ENCODE results near the gene OAF. TPM values are rescaled to one million over a fixed set of nuclear protein-coding genes. Genes with fewer than 3 reads are reported as not detected.
A peak's percentile ranks its signal among the peaks of the same experiment; 100 is the strongest.

Gene OAF
- total and polyA plus RNA-seq, 2 experiments from 2014 or later, result 1.1 to 3.0 TPM

DNA sequence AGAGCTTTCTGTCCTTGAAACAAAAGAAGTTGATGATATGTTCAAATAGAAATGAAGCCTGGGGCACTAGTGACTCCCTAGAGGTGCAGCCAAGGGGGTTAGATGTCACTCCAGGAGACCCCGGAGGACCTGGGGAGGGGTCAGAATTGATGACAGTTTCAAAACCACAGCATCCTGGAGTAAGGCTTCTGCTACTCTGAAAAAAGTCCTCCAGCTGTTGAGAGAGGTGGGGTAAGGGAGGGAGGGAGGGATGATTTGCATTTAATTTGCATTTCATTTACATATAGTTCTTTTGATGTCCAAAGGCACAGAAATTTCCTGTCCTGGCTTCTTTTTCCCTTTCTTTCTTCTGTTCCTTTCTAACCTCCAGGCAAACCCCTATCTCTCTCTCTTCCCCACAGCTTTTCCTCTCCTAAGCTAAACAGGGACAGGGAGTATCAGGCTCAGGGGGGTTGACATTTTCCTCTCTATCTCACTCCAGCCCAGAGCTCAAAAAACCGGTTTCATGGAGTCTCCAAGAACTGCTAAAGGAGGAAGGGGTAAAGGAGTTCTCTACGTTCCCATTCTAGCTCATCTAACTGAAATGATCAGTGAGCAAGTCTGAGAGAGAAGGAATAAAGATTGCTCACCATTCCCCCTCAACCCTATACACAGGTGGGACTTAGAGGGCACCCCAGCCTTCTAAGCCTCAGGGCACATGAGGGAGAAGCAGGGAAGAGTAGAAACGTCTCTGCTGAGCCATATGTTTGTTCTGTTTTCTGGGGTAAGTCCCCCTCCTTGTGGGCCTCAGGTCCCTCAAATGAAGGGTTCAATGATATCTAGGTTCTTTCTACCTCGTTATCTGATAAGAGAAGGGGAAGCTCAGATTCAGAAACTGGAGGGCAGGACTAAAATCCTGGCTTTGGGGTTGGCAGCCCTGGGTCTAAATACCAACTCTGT is 25.6 kb downstream of the OAF start:
- no peak overlapping the region for H3K4me2 ChIP-seq
- peak; percentile 64; the same call in 1 of the 2 replicates for TF ChIP-seq ZNF462 (CRISPR knock-in tag; IDR thresholded peaks at IDR 0.05)
- TF ChIP-seq STAT1 (IDR thresholded peaks at IDR 0.05; ENCODE audit: unreplicated experiment), result no peak
- TF ChIP-seq ZNF114 (CRISPR knock-in tag; IDR thresholded peaks at IDR 0.05), result no peak
- no peak for TF ChIP-seq ETS1 (IDR thresholded peaks at IDR 0.05)
- TF ChIP-seq POLR2AphosphoS5 (IDR thresholded peaks at IDR 0.05; ENCODE audit: low read depth), result peak; percentile 78

More for the DNA sequence above, 25.6 kb downstream of the OAF start:
- Histone ChIP-seq H3K9me2 (ENCODE audit: insufficient read depth) (no peaks in the 10 kb centered on the region), H3K27me3 (ENCODE audit: insufficient read depth) (peaks cover 42% of the 10 kb centered on the region), H3K4me3 (no peak overlapping the region), H2AFZ (no peak overlapping the region), H3K4me1 (ENCODE audit: insufficient read depth) (peaks cover 11% of the 10 kb centered on the region; the same call in 1 of the 2 replicates), H4K20me1 (replicated peaks; ENCODE audit: insufficient read depth) (no peaks in the 10 kb centered on the region), H3F3A (replicated peaks; ENCODE audit: low read depth) (no peaks in the 10 kb centered on the region), H3K79me2 (replicated peaks; ENCODE audit: insufficient read depth) (no peaks in the 10 kb centered on the region), H3K27ac (ENCODE audit: low read depth) (no peak overlapping the region), H3K36me3 (ENCODE audit: insufficient read depth) (no peaks in the 10 kb centered on the region)
- H3K27me3 Mint-ChIP-seq (ENCODE audit: insufficient read depth, low read depth, poor library complexity), result peaks cover 27% of the 10 kb centered on the region
- ATAC-seq (peak; percentile 30), DNase-seq (ENCODE audit: low spot score) (peak; percentile 40)
- peak overlapping the region; percentile 99 for H3K27ac Mint-ChIP-seq
- H3K9me3 Mint-ChIP-seq, result no peaks in the 10 kb centered on the region
- H3K36me3 Mint-ChIP-seq (ENCODE audit: low read depth), result no peaks in the 10 kb centered on the region; the same call in 2 of the 3 replicates
- peaks cover 26% of the 10 kb centered on the region for H3K4me1 Mint-ChIP-seq
- no peak overlapping the region for H3K4me3 Mint-ChIP-seq

Data from GM23338 (cell line).